Activated CD4-positive, CD25-positive, alpha-beta regulatory T cell treated with anti-CD3 and anti-CD28 coated beads, Interleukin-2, amount 50 U/mL, for 24 hours (primary cell): ENCODE results near the gene CHCHD3.
"Not testable (repeated sequence)": the region's sequence is repeated elsewhere in the genome, so short reads cannot be mapped to it uniquely, and the experiment has no call there.

ENCODE experiments used
- ATAC-seq, 2 donors: fragments of 150-1000 bp; cut with Tn5 transposase; one replicate each; pipeline ENCODE4 v1.10.0; 2021; ENCODE audit warnings: mild to moderate bottlenecking in 1 of 2, moderate library complexity in 1 of 2

CHCHD3 gene

GRCh38 chr7:132942701-132943100 is 139.2 kb downstream of the CHCHD3 start:
- ATAC-seq = no peak

- no peak for ATAC-seq
These were observed 140.0 kb downstream of the CHCHD3 start for GRCh38 chr7:132941905-132942304.

DNA sequence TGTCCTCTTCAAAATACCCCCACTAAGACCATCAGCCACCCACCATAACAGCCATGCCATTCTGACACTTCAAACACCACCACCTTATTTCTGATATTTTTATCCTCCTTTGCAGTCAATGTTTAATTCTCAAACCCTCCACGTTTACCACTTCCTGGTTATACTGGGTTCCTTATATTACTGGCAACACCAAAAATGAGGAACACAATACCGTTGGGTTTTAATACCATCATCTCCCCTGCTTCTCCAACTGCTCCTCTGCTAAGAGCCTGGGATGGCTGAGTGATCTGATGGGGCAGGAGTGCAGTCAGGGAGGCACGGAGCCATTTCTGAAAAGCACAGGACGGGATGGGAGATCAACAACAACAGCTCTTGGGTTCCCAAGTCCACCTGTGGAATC is 140.5 kb downstream of the CHCHD3 start:
- no peak for ATAC-seq

- no peak for ATAC-seq
These were observed 141.8 kb downstream of the CHCHD3 start for GRCh38 chr7:132940084-132940483.

- ATAC-seq = no peak
These were observed 142.4 kb downstream of the CHCHD3 start for GRCh38 chr7:132939495-132939894.

GRCh38 chr7:132937286-132937685 is 144.6 kb downstream of the CHCHD3 start:
- ATAC-seq = no peak

- ATAC-seq = no peak
These were observed 146.3 kb downstream of the CHCHD3 start for GRCh38 chr7:132935608-132936007.

DNA sequence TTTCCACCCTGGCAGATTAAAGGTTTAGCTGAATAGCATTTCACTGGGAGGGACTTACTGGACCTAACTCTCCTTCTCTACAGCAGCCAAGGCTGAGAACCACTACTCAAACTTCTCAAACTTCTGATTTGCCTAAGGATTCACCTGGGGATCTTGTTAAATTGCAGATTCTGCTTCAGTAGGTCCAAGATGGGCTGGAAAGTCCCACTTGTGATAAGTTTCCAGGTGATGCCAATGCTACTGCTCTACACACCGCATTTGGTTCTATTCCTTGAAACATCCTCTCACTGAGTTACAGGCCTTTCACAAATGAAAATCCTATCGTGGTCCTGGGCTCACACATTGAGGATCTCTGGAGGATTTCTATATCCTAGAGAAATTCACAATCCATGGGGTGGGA is 147.9 kb downstream of the CHCHD3 start:
- no peak for ATAC-seq

DNA sequence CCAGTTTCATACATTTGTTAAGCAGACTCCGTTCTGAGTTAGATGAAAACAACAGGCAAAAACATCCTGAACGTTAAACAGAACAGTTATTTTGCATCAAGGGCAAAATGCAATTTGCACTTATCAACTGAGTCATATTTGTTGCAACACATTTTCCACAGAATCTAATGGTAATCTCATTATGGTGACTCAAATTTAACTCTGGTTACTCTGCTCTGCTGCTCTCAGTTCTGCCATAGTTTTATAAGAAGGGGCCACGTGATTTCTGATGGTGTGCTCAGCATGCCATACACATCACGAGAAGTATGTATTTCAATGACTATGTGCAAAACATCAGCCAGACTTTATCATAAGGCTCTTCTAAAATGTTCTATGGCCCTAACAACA is 148.8 kb downstream of the CHCHD3 start:
- peak; percentile 88 to 95 for ATAC-seq

DNA sequence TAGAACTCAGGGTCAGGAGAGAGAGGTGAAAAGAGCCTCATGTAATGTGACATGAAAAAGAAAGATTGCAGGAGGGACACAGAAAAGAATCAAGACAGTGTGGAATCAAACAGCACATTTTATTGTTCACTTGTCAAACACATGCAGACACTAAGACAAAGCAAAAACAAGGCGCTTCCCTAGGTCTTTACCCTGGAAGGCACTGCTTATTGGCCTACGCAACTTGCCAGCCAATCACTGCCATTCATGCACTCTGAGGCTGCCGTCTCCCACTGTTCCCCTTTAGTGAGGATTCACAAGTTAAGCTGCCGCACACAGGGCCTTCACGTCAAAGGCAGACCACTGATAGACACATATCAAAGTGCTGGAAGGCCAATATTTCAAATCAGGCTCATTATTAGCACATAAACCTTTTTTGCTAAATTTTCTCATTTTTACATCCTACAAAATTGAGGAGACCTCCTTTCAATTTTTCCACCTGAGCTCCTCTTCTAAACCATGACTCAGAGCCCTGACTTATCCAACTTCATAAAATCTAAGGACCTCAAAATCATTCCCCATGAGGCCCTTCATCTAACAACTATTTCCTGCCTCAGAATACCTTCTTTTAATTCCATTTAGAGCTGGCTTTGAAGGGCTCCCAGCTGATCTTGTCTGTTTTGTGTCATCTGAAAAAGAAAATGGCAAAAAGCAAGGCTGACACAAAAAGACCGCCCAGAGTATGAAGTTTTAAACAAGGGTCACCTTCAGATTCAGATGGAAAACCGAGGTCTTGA is 149.4 kb downstream of the CHCHD3 start:
- no peak for ATAC-seq

GRCh38 chr7:132930881-132931280 is 151.0 kb downstream of the CHCHD3 start:
- no peak for ATAC-seq

GRCh38 chr7:132929944-132930343 is 151.9 kb downstream of the CHCHD3 start:
- ATAC-seq = not testable (repeated sequence)

DNA sequence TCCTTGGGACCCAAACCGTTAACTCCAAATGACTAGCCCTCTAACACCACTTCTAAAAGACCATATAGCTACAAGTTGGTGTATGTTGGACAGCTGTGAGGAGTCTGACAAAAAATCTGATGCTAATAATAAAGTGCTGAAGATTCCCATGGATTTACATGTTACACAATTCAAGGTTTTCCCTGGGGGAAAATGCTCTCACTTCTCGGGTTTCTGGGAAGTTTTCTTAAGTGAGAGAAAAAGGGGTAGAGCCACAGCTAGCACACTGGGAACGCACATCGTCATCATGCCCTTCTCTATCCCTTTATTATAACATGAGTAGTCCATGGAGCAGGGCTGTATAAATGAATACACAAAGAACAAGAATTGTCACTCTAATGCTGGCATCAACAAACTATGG is 162.1 kb downstream of the CHCHD3 start:
- ATAC-seq = no peak

GRCh38 chr7:132915647-132916046 is 166.2 kb downstream of the CHCHD3 start:
- ATAC-seq = no peak

DNA sequence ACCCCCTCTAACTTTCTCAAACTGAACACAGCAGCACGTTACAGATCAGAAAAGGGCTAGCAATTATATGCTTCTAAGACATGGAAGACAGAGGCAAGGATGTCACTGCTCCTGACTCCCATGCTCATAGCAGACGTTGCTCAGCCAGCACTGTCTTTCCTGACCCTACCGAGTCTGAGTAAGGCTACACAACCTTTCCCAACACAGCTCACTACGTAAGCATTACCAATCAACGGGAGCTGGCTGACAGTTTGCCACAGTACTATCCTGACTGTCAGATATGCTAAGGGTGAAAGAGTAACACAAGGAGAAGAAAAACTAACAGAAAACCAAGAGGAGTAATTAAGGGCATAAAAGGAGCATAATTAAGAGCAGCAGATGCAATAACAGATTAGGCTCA is 171.2 kb downstream of the CHCHD3 start:
- no peak for ATAC-seq

GRCh38 chr7:132907380-132907940 is 174.4 kb downstream of the CHCHD3 start:
- ATAC-seq = no peak

- ATAC-seq = no peak
These were observed 175.6 kb downstream of the CHCHD3 start for GRCh38 chr7:132906193-132906835.

- ATAC-seq = not testable (repeated sequence)
These were observed 176.8 kb downstream of the CHCHD3 start for GRCh38 chr7:132905136-132905535.

DNA sequence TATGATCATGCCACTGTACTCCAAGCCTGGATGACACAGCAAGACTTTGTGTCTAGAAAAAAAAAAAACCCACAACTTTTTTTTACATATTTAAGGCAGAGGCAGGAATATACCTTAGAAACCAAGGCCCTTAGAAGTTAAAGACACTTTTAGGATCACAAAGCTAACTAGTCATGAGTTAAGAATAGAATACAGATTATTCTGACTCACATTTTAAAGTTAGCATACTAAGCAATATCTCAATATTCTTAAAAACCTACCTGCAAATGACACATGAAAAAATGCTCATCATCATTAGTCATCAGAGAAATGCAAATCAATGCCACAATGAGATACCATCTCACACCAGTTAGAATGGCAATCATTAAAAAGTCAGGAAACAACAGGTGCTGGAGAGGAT is 177.7 kb downstream of the CHCHD3 start:
- ATAC-seq = peak; percentile 94 to 98

DNA sequence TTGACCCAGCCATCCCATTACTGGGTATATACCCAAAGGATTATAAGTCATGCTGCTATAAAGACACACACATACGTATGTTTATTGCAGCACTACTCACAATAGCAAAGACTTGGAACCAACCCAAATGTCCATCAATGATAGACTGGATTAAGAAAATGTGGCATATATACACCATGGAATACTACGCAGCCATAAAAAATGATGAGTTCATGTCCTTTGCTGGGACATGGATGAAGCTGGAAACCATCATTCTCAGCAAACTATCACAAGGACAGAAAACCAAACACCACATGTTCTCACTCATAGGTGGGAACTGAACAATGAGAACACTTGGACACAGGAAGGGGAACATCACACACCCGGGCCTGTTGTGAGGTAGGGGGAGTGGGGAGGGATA is 179.6 kb downstream of the CHCHD3 start:
- ATAC-seq = not testable (repeated sequence)

GRCh38 chr7:132901241-132901640 is 180.6 kb downstream of the CHCHD3 start:
- no peak for ATAC-seq

GRCh38 chr7:132899833-132900232 is 182.1 kb downstream of the CHCHD3 start:
- no peak for ATAC-seq

DNA sequence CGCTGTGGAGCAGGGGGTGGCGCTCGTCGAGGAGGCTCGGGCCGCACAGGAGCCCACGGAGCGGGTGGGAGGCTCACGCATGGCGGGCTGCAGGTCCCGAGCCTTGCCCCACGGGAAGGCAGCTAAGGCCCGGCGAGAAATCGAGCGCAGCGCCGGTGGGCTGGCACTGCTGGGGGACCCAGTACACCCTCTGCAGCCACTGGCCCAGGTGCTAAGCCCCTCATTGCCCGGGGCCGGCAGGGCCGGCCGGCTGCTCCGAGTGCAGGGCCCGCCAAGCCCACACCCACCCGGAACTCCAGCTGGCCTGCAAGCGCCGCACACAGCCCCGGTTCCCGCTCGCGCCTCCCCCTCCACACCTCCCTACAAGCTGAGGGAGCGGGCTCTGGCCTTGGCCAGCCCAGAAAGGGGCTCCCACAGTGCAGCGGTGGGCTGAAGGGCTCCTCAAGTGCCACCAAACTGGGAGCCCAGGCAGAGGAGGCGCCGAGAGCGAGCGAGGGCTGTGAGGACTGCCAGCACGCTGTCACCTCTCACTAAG is 183.2 kb downstream of the CHCHD3 start:
- not testable (repeated sequence) for ATAC-seq
